Stimulated activated CD8-positive, alpha-beta memory T cell treated with anti-CD3 and anti-CD28 coated beads, Interleukin-15, amount 100 ng/mL, for 1 hour (primary cell): Measurements from ENCODE around the gene DEAF1.

Source experiments
- DNase-seq: peaks from one replicate; pipeline ENCODE4 v3.0.0-alpha.2; 2020; ENCODE audit warnings: low read depth

The DEAF1 gene

GRCh38 chr11:624705-625635 is 70.1 kb downstream of the DEAF1 start, which contains the start of gene CDHR5:
CDHR5 (minus strand) TSS chr11:624955; CDS start chr11:624902, 53 bp downstream.
- no peak for DNase-seq

GRCh38 chr11:623999-624704 is 70.9 kb downstream of the DEAF1 start:
- DNase-seq, result no peak

- no peak for DNase-seq
Observed at GRCh38 chr11:623349-623869, 71.6 kb downstream of the DEAF1 start.

GRCh38 chr11:621838-622237 is 73.2 kb downstream of the DEAF1 start:
- no peak for DNase-seq

- DNase-seq, result no peak
Observed at GRCh38 chr11:620935-621814, 73.8 kb downstream of the DEAF1 start.

- DNase-seq, result no peak
Observed at GRCh38 chr11:620201-620600, 74.8 kb downstream of the DEAF1 start.

GRCh38 chr11:619628-620050 is 75.4 kb downstream of the DEAF1 start:
- DNase-seq, result no peak

GRCh38 chr11:618856-619627 is 76.0 kb downstream of the DEAF1 start:
- DNase-seq, result no peak

GRCh38 chr11:617912-618682 is 76.9 kb downstream of the DEAF1 start:
- DNase-seq, result no peak

GRCh38 chr11:617199-617911 is 77.7 kb downstream of the DEAF1 start:
- DNase-seq, result no peak

GRCh38 chr11:616320-617198 is 78.5 kb downstream of the DEAF1 start:
- no peak for DNase-seq

GRCh38 chr11:615504-616319 is 79.3 kb downstream of the DEAF1 start, which contains the start of gene IRF7:
IRF7 (minus strand) TSS chr11:615950; CDS start chr11:615364, 586 bp downstream.
- DNase-seq, result peak; percentile 78

- DNase-seq, result no peak
Observed at GRCh38 chr11:614623-615503, 80.2 kb downstream of the DEAF1 start.

GRCh38 chr11:614021-614622 is 80.9 kb downstream of the DEAF1 start:
- no peak for DNase-seq

- DNase-seq, result peak; percentile 62
Observed at GRCh38 chr11:613369-613968, 81.6 kb downstream of the DEAF1 start.

GRCh38 chr11:612961-613300 is 82.1 kb downstream of the DEAF1 start:
- DNase-seq, result no peak
